D721Med (cell line): ENCODE measurements around the gene LAMB3.

Experiments used
- DNase-seq: peaks from one replicate; pipeline ENCODE4 v3.0.0; 2011; ENCODE audit warnings: low spot score; ENCODE audit not compliant: insufficient read length
- FAIRE-seq: peaks from 2 replicates; lab custom pipeline; 2011; peaks lifted over from hg19 to GRCh38; lab: Jason Lieb, UNC
- CTCF ChIP-seq: IDR thresholded peaks from 2 replicates; pipeline ENCODE4 v1.5.1; 2012; ENCODE audit warnings: mild to moderate bottlenecking, control low read depth; ENCODE audit not compliant: insufficient read depth; ENCODE audit errors: missing control alignments

The LAMB3 gene

GRCh38 chr1:209689477-209689876, 37.3 kb upstream of the LAMB3 start:
- FAIRE-seq = no peak
- no peak for DNase-seq
- no peak for TF ChIP-seq CTCF

GRCh38 chr1:209688746-209689234, 36.6 kb upstream of the LAMB3 start:
- DNase-seq = no peak
- no peak for FAIRE-seq
- TF ChIP-seq CTCF = no peak

- no peak for DNase-seq
- FAIRE-seq = no peak
- no peak for TF ChIP-seq CTCF
Observed at GRCh38 chr1:209686322-209686721, 34.1 kb upstream of the LAMB3 start.

GRCh38 chr1:209685821-209686220, 33.6 kb upstream of the LAMB3 start:
- no peak for TF ChIP-seq CTCF
- DNase-seq = no peak
- no peak for FAIRE-seq

GRCh38 chr1:209678981-209679539, 26.8 kb upstream of the LAMB3 start:
- TF ChIP-seq CTCF = no peak
- no peak for DNase-seq
- no peak for FAIRE-seq

- DNase-seq (no peak), FAIRE-seq (no peak)
- no peak for TF ChIP-seq CTCF
Observed at GRCh38 chr1:209675565-209676154, 23.4 kb upstream of the LAMB3 start.

GRCh38 chr1:209674957-209675564, 22.8 kb upstream of the LAMB3 start, which contains the start of gene G0S2:
Gene G0S2 (plus strand): TSS chr1:209675412. CDS start chr1:209675685, 273 bp downstream.
- TF ChIP-seq CTCF = no peak
- FAIRE-seq (no peak), DNase-seq (no peak)
